A673 (cell line): ENCODE data around the gene MSH5.

Source experiments
- EZH2 ChIP-seq: fragments of 200-600 bp; sonication (generic); IDR thresholded peaks from 2 replicates; pipeline ENCODE4 v1.6.1; 2017; ENCODE audit warnings: borderline replicate concordance, low read depth, mild to moderate bottlenecking, mixed read lengths, antibody characterized with exemption, low read length; ENCODE audit not compliant: poor library complexity, severe bottlenecking
- TF ChIP-seq, protein P1 (sequence below): fragments of 300-800, 200-600 bp; sonication (generic); conservative IDR thresholded peaks from 2 replicates; pipeline ENCODE4 v1.5.1; 2017; ENCODE audit warnings: low read depth, mild to moderate bottlenecking, antibody characterized with exemption, low read length, moderate library complexity, mixed read lengths

DNA sequence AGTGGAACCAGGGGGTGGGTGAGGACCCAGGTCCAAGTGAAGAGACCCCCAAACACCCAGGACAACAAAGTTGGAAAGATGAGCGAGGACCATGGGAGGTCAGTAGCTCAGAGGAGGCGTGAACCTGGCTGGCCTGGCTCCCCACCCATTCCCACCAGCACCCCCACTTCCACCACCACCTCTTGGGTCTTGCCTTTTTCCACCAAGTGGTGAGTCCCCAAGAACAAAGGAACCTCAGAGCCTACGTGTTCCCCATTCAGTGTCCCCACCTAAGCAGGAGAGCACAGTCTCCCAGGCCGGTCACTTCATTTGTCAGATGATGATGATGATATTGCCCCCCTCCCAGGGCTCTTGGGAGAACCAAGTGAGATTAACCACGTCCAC is 37.9 kb downstream of the MSH5 start:
- TF ChIP-seq, protein P1, sequence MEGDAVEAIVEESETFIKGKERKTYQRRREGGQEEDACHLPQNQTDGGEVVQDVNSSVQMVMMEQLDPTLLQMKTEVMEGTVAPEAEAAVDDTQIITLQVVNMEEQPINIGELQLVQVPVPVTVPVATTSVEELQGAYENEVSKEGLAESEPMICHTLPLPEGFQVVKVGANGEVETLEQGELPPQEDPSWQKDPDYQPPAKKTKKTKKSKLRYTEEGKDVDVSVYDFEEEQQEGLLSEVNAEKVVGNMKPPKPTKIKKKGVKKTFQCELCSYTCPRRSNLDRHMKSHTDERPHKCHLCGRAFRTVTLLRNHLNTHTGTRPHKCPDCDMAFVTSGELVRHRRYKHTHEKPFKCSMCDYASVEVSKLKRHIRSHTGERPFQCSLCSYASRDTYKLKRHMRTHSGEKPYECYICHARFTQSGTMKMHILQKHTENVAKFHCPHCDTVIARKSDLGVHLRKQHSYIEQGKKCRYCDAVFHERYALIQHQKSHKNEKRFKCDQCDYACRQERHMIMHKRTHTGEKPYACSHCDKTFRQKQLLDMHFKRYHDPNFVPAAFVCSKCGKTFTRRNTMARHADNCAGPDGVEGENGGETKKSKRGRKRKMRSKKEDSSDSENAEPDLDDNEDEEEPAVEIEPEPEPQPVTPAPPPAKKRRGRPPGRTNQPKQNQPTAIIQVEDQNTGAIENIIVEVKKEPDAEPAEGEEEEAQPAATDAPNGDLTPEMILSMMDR, result no peak
- no peak for TF ChIP-seq EZH2
